H1 (cell line): Measurements from ENCODE around the gene SLX4IP. TPM values are rescaled to one million over a fixed set of nuclear protein-coding genes. Genes with fewer than 3 reads are reported as not detected.

ENCODE experiments used
- CTCF ChIA-PET: fragments of 300-600 bp; sonication (Branson Sonifier 250); formaldehyde crosslinking; loops from one replicate; lab custom pipeline; 2021; ENCODE audit not compliant: partially characterized antibody; lab: Charles Lee
- POLR2A ChIA-PET: fragments of 300-600 bp; sonication (Branson Sonifier 250); formaldehyde crosslinking; loops from one replicate; lab custom pipeline; 2021; ENCODE audit warnings: inconsistent platforms; ENCODE audit not compliant: partially characterized antibody; lab: Charles Lee
- DNase-seq, 2 experiments: peaks; one replicate each; pipeline versions ENCODE4 v3.0.0 to v3.0.0-alpha.2; 2010 to 2022; ENCODE audit warnings: low spot score in 2 of 2, low read depth in 1 of 2, mixed read lengths in 1 of 2
- FAIRE-seq: peaks from 2 replicates; lab custom pipeline; 2011; peaks lifted over from hg19 to GRCh38; lab: Jason Lieb, UNC
- H2AFZ ChIP-seq: 2 replicates; pipeline ENCODE4 v1.8.1; 2012; ENCODE audit warnings: low read length, inconsistent platforms
- H2AK5ac ChIP-seq: 2 replicates; pipeline ENCODE4 v1.6.1; 2013; ENCODE audit warnings: low read depth, low read length
- H2BK120ac ChIP-seq: replicated peaks from 2 replicates; pipeline ENCODE3; 2013; ENCODE audit warnings: low read depth, low read length, inconsistent platforms
- H2BK12ac ChIP-seq: 2 replicates; pipeline ENCODE4 v1.6.1; 2013; ENCODE audit warnings: low read depth, low read length
- H2BK15ac ChIP-seq: 2 replicates; pipeline ENCODE4 v1.6.1; 2013; ENCODE audit warnings: low read length
- H2BK20ac ChIP-seq: 2 replicates; pipeline ENCODE4 v1.6.1; 2013; ENCODE audit warnings: low read length
- H2BK5ac ChIP-seq: 2 replicates; pipeline ENCODE4 v1.6.1; 2013; ENCODE audit warnings: low read depth, low read length
- H3K14ac ChIP-seq: 2 replicates; pipeline ENCODE4 v1.6.1; 2013; ENCODE audit warnings: inconsistent platforms; ENCODE audit not compliant: insufficient read length
- H3K18ac ChIP-seq: 2 replicates; pipeline ENCODE4 v1.6.1; 2013; ENCODE audit warnings: low read length; ENCODE audit errors: extremely low read depth
- H3K23ac ChIP-seq: 2 replicates; pipeline ENCODE4 v1.6.1; 2013; ENCODE audit warnings: inconsistent platforms; ENCODE audit not compliant: insufficient read length
- H3K23me2 ChIP-seq: 2 replicates; pipeline ENCODE4 v1.6.1; 2013; ENCODE audit warnings: low read depth, low read length
- H3K27ac ChIP-seq: 2 replicates; pipeline ENCODE4 v1.6.1; 2011; ENCODE audit warnings: low read depth, low read length, inconsistent platforms
- H3K27me3 ChIP-seq, 4 experiments: replicated peaks in 1 of 4; 1 replicate in 1 of 4; 2 replicates in 3 of 4; pipeline versions ENCODE4 v1.6.1 to v1.8.1; 2011 to 2013; ENCODE audit warnings: low read length in 3 of 4, mild to moderate bottlenecking in 3 of 4, inconsistent platforms in 2 of 4, mixed read lengths in 2 of 4, moderate library complexity in 1 of 4; ENCODE audit not compliant: control insufficient read depth in 3 of 4, insufficient read depth in 3 of 4; ENCODE audit errors: extremely low read depth in 1 of 4
- H3K36me3 ChIP-seq, 4 experiments: 2 replicates each; pipeline versions ENCODE4 v1.6.1 to v1.8.1; 2011 to 2013; ENCODE audit warnings: mild to moderate bottlenecking in 4 of 4, low read length in 3 of 4, moderate library complexity in 2 of 4, control low read depth in 1 of 4, inconsistent platforms in 1 of 4; ENCODE audit not compliant: insufficient read depth in 4 of 4, control insufficient read depth in 2 of 4
- H3K4ac ChIP-seq: replicated peaks from 2 replicates; pipeline ENCODE3; 2013; ENCODE audit warnings: low read length, low read depth, mixed read lengths, inconsistent platforms; ENCODE audit not compliant: insufficient read length
- H3K4me1 ChIP-seq, 4 experiments: replicated peaks in 1 of 4; 1 replicate in 1 of 4; 2 replicates in 3 of 4; pipeline versions ENCODE4 v1.6.1 to v1.8.1; 2011 to 2013; ENCODE audit warnings: low read length in 3 of 4, inconsistent platforms in 2 of 4, mixed read lengths in 1 of 4; ENCODE audit not compliant: insufficient read depth in 4 of 4, control insufficient read depth in 3 of 4
- H3K4me2 ChIP-seq, 2 experiments: 2 replicates each; pipeline versions ENCODE4 v1.6.1 to v1.8.1; 2011 to 2013; ENCODE audit warnings: low read depth in 2 of 2, low read length in 2 of 2, control low read depth in 1 of 2, inconsistent platforms in 1 of 2, mild to moderate bottlenecking in 1 of 2; ENCODE audit not compliant: insufficient read depth in 1 of 2
- H3K4me3 ChIP-seq, 4 experiments: fragments of 200-600, 300-600 bp in 1 of 4; sonication (generic), shearing (Covaris generic), sonication (Bioruptor Twin) in 1 of 4; 2 replicates each; pipeline versions ENCODE4 v1.5.1 to v1.8.1; 2011 to 2016; ENCODE audit warnings: low read length in 4 of 4, low read depth in 3 of 4, control low read depth in 2 of 4, inconsistent platforms in 2 of 4, mild to moderate bottlenecking in 2 of 4, mixed read lengths in 1 of 4, moderate library complexity in 1 of 4; ENCODE audit not compliant: insufficient read depth in 2 of 4; ENCODE audit errors: extremely low read depth in 1 of 4
- H3K56ac ChIP-seq: replicated peaks from 2 replicates; pipeline ENCODE3; 2013; ENCODE audit warnings: low read depth, mild to moderate bottlenecking, mixed read lengths, low read length, inconsistent platforms; ENCODE audit not compliant: insufficient read length
- H3K79me1 ChIP-seq: 2 replicates; pipeline ENCODE4 v1.6.1; 2013; ENCODE audit warnings: low read depth, low read length, control low read depth
- H3K79me2 ChIP-seq, 2 experiments: 2 replicates each; pipeline versions ENCODE4 v1.6.1 to v1.8.1; 2012 to 2013; ENCODE audit warnings: low read length in 2 of 2, mild to moderate bottlenecking in 2 of 2, inconsistent platforms in 1 of 2; ENCODE audit not compliant: insufficient read depth in 2 of 2, control insufficient read depth in 1 of 2
- H3K9ac ChIP-seq, 4 experiments: replicated peaks in 1 of 4; 1 replicate in 1 of 4; 2 replicates in 3 of 4; pipeline versions ENCODE4 v1.6.1 to v1.8.1; 2011 to 2013; ENCODE audit warnings: low read depth in 3 of 4, low read length in 3 of 4, control low read depth in 2 of 4, mild to moderate bottlenecking in 2 of 4, moderate library complexity in 2 of 4, inconsistent platforms in 1 of 4; ENCODE audit errors: extremely low read depth in 1 of 4
- H3K9me3 ChIP-seq, 2 experiments: 2 replicates each; pipeline versions ENCODE4 v1.6.1 to v1.8.1; 2012 to 2013; ENCODE audit warnings: mild to moderate bottlenecking in 2 of 2, moderate library complexity in 2 of 2, control low read depth in 1 of 2, inconsistent platforms in 1 of 2, low read depth in 1 of 2, low read length in 1 of 2, mixed read lengths in 1 of 2; ENCODE audit not compliant: insufficient read depth in 2 of 2
- H4K20me1 ChIP-seq, 2 experiments: replicated peaks in 1 of 2; 2 replicates each; pipeline versions ENCODE3 to v1.8.1; 2011 to 2013; ENCODE audit warnings: inconsistent platforms in 2 of 2, low read length in 2 of 2, mild to moderate bottlenecking in 1 of 2; ENCODE audit not compliant: insufficient read depth in 2 of 2, control insufficient read depth in 1 of 2
- H4K5ac ChIP-seq: 2 replicates; pipeline ENCODE4 v1.6.1; 2013; ENCODE audit warnings: low read length, low read depth, mixed read lengths, inconsistent platforms; ENCODE audit not compliant: insufficient read length
- H4K8ac ChIP-seq: 2 replicates; pipeline ENCODE4 v1.8.0; 2013; ENCODE audit warnings: mild to moderate bottlenecking, moderate library complexity, low read length, inconsistent platforms; ENCODE audit not compliant: insufficient read depth; ENCODE audit errors: extremely low read depth
- H4K91ac ChIP-seq: replicated peaks from 2 replicates; pipeline ENCODE3; 2013; ENCODE audit warnings: low read length, mixed read lengths, inconsistent platforms; ENCODE audit not compliant: insufficient read length
- BACH1 ChIP-seq: IDR thresholded peaks from 2 replicates; pipeline ENCODE4 v1.6.1; 2012; ENCODE audit warnings: low read length, improper control_type of control experiment
- CEBPB ChIP-seq: IDR thresholded peaks from 2 replicates; pipeline ENCODE4 v1.6.1; 2012; ENCODE audit warnings: low read depth, low read length
- CREB1 ChIP-seq: IDR thresholded peaks from 2 replicates; pipeline ENCODE4 v1.6.1; 2012; ENCODE audit warnings: inconsistent platforms
- CTBP2 ChIP-seq: IDR thresholded peaks from 2 replicates; pipeline ENCODE4 v1.7.0; 2011; ENCODE audit warnings: borderline replicate concordance, mild to moderate bottlenecking, moderate library complexity, mixed read lengths, low read length; ENCODE audit not compliant: insufficient read depth, insufficient read length
- NRF1 ChIP-seq: IDR thresholded peaks from 2 replicates; pipeline ENCODE4 v1.6.1; 2011; ENCODE audit warnings: mild to moderate bottlenecking, low read depth, low read length, improper control_type of control experiment
- RFX5 ChIP-seq: IDR thresholded peaks from 2 replicates; pipeline ENCODE4 v1.6.1; 2011; ENCODE audit warnings: low read depth, low read length, improper control_type of control experiment, borderline replicate concordance
- RNF2 ChIP-seq: fragments of 200-900, 300-1000 bp; sonication (generic); IDR thresholded peaks from 2 replicates; pipeline ENCODE4 v1.7.1; 2016; ENCODE audit warnings: borderline replicate concordance, low read depth, mild to moderate bottlenecking, antibody characterized with exemption, low read length; ENCODE audit not compliant: poor library complexity, severe bottlenecking; ENCODE audit errors: missing control alignments
- SAP30 ChIP-seq: fragments of 300-600 bp; sonication (generic); IDR thresholded peaks from 2 replicates; pipeline ENCODE4 v1.7.1; 2012; ENCODE audit warnings: low read length, moderate library complexity, mild to moderate bottlenecking, inconsistent platforms; ENCODE audit not compliant: insufficient read depth, insufficient replicate concordance
- SIRT6 ChIP-seq: IDR thresholded peaks from one replicate; pipeline ENCODE4 v1.7.1; 2012; ENCODE audit warnings: low read length, inconsistent platforms
- SIX5 ChIP-seq: IDR thresholded peaks from 2 replicates; pipeline ENCODE4 v1.6.1; 2011; ENCODE audit warnings: mild to moderate bottlenecking, low read depth, low read length
- SP4 ChIP-seq: IDR thresholded peaks from 2 replicates; pipeline ENCODE4 v1.6.1; 2012; ENCODE audit warnings: low read length, inconsistent platforms
- SRF ChIP-seq: IDR thresholded peaks from 2 replicates; pipeline ENCODE4 v1.6.1; 2011; ENCODE audit warnings: mild to moderate bottlenecking, low read depth, low read length, moderate library complexity
- TAF7 ChIP-seq: optimal IDR thresholded peaks from 2 replicates; pipeline ENCODE3; 2011; ENCODE audit warnings: low read depth, mild to moderate bottlenecking, inconsistent platforms, low read length, moderate library complexity, borderline replicate concordance
- TCF12 ChIP-seq: IDR thresholded peaks from 2 replicates; pipeline ENCODE4 v1.6.1; 2011; ENCODE audit warnings: low read depth, mild to moderate bottlenecking, low read length
- YY1 ChIP-seq: IDR thresholded peaks from 2 replicates; pipeline ENCODE4 v1.6.1; 2011; ENCODE audit warnings: low read depth, mild to moderate bottlenecking, low read length
- WGBS, 2 experiments: shearing (Covaris generic) in 1 of 2; methylation state at CpG; one replicate each; pipeline versions ENCODE4 v1.1.6 to v1.1.7; 2013 to 2015; ENCODE audit warnings: low lambda C conversion rate in 2 of 2, mixed read lengths in 2 of 2, inconsistent platforms in 1 of 2, low coverage in 1 of 2, missing lambda C conversion rate in 1 of 2; ENCODE audit not compliant: insufficient replicate concordance in 2 of 2, insufficient coverage in 1 of 2, insufficient read length in 1 of 2; ENCODE audit errors: extremely low coverage in 1 of 2, missing lambda C conversion rate in 1 of 2; 5-methylcytosine and 5-hydroxymethylcytosine counted together
- polyA plus RNA-seq, 7 experiments: library from polyadenylated mRNA; depleted of rRNA in 3 of 7; stranded (reverse) in 5 of 7; unstranded in 2 of 7; fragments of >200 nt in 5 of 7; fragments of 200-250 nt in 2 of 7; gene quantifications; 1 replicate in 5 of 7; 2 replicates in 1 of 7; 4 replicates in 1 of 7; pipeline versions ENCODE4 v1.2.1 to v1.2.3, GENCODE V29; 2011 to 2013; ENCODE audit warnings: missing spikeins in 2 of 7, mixed read lengths in 2 of 7
- total RNA-seq: library from RNA; stranded (reverse); fragmentation: NEBNext Ultra II Directional; extraction: Animal tissue kit (Norgen Biotek cat#: 25700); gene quantifications from 2 replicates; pipeline ENCODE4 v1.2.1, GENCODE V29; 2021

Gene SLX4IP
- total and polyA plus RNA-seq, 2 of the 8 experiments (the other 6 are each of a cell fraction or from before 2014, with no cell fraction given): 2.4 to 8.7 TPM

- Histone ChIP-seq H3K9ac (no peak overlapping the region), H3K23ac (no peak overlapping the region), H4K20me1 (peaks cover 11 to 30% of the 10 kb centered on the region in 2 experiments), H3K4me1 (peaks cover 12 to 31% (median 29%) of the 10 kb centered on the region in 4 experiments), H4K91ac (no peak overlapping the region), H2AK5ac (no peak overlapping the region), H2BK120ac (no peak overlapping the region), H3K36me3 (peaks cover 8 to 69% (median 29%) of the 10 kb centered on the region in 4 experiments), H2BK15ac (no peak overlapping the region), H3K27ac (no peak overlapping the region), H3K4ac (no peak overlapping the region), H2BK5ac (no peak overlapping the region), H3K27me3 (no peaks in the 10 kb centered on the region), H4K8ac (no peak overlapping the region), H4K5ac (no peak overlapping the region), H3K4me2 (no peak overlapping the region), H2BK20ac (no peak overlapping the region), H3K56ac (no peak overlapping the region), H3K4me3 (no peak overlapping the region), H2BK12ac (no peak overlapping the region), H3K18ac (no peak overlapping the region), H3K14ac (no peak overlapping the region), H3K79me2 (peaks cover 4 to 68% of the 10 kb centered on the region in 2 experiments), H3K23me2 (no peaks in the 10 kb centered on the region), H3K79me1 (peaks cover 28% of the 10 kb centered on the region), H3K9me3 (no peaks in the 10 kb centered on the region), H2AFZ (no peak overlapping the region)
- ChIA-PET POLR2A (interaction anchor here (1.1 kb wide), 1 partner anchor 14 kb away, joined by 3 read pairs; no protein-coding TSS in a partner anchor), CTCF (interaction anchor here (1.0 to 1.7 kb wide), 3 partner anchors 8 to 104 kb away, joined by 4 to 6 read pairs (median 5); no protein-coding TSS in a partner anchor)
- FAIRE-seq: no peak
- DNase-seq: no peak
- WGBS, 2 experiments: 83% methylated on average over 1 of the region's 1 CpG; no CpG with 5 or more reads in 1 of the 2 experiments
- TF ChIP-seq TAF7: no peak
- no peak for TF ChIP-seq CTBP2
- TF ChIP-seq SAP30: no peak
- TF ChIP-seq TCF12: no peak
- no peak for TF ChIP-seq SP4
- TF ChIP-seq SIX5: no peak
- no peak for TF ChIP-seq YY1
- no peak for TF ChIP-seq CREB1
- no peak for TF ChIP-seq NRF1
- TF ChIP-seq BACH1: no peak
- no peak for TF ChIP-seq SRF
- no peak for TF ChIP-seq SIRT6
- no peak for TF ChIP-seq RFX5
- no peak for TF ChIP-seq CEBPB
- TF ChIP-seq RNF2: no peak
Measured at GRCh38 chr20:10657453-10657852, 222.3 kb downstream of the SLX4IP start.
